ENCODE measurements around the gene SH3BP2.
"Not testable (repeated sequence)": the region's sequence is repeated elsewhere in the genome, so short reads cannot be mapped to it uniquely, and the experiment has no call there.

Gene SH3BP2

DNA sequence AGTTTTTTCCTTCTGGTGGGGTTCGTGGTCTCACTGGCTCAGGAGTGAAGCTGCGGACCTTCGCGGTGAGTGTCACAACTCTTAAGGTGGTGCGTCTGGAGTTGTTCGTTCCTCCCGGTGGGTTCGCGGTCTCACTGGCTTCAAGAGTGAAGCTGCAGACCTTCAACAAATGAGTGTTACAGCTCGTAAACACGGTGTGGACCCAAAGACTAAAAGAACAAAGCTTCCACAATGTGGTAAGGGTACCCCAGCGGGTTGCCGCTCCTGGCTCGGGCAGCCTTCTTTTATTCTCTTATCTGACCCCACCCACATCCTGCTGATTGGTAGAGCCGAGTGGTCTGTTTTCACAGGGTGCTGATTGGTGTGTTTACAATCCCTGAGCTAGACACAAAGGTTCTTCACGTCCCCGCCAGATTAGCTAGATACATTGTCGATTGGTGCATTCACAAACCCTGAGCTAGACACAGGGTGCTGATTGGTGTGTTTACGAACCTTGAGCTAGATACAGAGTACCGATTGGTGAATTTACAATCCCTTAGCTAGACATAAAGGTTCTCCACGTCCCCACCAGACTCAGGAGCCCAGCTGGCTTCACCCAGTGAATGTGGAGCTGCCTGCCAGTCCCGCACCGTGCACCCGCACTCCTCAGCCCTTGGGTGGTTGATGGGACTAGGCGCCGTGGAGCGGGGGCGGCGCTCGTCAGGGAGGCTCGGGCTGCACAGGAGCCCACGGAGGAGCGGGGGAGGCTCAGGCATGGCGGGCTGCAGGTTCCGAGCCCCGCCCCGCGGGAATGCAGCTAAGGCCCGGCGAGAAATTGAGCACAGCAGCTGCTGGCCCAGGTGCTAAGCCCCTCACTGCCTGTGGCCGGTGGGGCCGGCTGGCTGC is 30.2 kb upstream of the SH3BP2 start:
- DNase-seq: not testable (repeated sequence)

DNA sequence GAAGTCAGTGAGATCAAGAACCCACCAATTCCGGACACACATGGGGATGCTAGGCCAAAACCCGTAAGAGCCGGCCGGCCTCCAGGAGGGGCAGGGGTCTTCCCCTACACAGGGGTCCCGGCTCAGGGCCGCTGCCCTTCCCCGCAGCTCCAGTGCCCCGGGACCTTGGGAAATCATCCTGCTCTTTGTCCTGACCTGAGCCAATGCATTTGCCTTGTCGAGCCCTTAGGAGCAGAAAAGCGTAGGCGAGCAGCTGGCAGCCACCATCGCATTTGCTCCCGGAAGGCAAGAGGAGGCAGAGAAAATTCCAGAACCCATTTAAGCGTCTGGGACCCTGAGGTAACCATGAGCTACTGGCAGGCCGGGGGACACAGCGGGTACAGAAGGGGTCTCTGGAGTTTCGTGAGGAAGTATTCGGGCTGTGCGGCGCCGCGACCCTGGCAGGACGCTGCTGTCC is 29.3 kb upstream of the SH3BP2 start:
- no peak for DNase-seq

DNA sequence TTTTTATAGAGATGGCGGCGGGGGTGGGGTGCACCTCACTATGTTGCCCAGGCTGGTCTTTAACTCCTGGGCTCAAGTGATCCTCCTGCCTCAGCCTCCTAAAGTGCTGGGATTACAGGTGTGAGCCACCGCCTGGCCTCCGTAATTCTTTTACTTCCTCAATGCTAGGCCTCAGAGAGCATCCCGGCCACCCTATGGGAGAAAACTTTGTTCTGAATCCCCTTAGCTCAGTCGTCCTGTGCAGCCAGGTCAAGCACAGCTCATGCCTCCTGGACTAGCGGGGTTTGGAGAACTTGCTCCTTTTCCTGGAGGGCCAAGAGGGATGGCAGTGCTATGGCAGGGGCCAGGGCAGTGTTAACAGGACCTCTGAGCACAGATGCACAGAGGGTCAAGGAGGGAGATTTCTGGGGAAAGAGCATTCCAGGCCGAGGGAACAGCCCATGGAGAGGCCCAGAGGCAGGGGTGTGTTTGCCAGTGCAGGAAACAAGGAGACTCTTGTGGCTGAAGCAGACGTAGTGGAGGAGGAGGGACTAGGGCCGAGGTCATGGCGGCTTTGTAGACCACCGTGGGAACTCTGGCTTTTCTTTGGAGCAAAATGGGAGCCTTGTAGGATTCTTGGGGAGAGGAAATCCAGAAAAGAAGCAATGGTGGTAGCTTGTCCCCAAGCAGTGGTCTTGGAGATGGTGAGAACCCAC is 26.9 kb upstream of the SH3BP2 start:
- no peak for DNase-seq

DNA sequence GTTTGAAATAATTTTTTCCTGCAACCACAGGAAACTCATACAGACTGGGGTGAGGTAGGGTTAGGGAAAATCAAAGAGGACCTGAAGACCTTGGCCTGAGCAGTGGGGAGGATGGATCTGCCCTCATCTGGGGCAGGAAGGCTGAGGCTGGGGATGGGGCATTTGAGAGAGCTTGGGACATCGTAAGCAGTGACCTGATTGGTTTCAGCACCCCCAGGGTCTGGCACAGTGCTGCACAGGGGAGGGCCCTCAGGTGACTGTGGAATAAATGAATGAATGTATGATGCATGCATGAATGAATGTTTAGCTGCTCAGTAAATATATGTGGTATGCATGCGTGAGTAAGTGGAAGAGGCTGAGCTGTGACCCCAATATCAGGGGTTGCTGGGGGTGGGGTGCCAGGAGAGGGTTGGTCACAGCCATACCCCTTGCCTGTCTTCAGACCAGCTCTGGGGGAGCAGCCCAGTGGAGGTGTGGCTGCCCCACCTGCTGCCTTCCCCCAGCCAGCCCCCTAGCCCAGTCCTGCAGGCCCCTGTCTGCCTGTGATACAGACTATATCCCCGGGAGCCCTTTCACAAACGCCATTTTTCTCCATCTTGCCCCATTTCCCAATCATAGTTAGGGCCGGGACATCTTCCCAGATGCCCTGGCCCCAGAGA is 25.7 kb upstream of the SH3BP2 start:
- DNase-seq: no peak

DNA sequence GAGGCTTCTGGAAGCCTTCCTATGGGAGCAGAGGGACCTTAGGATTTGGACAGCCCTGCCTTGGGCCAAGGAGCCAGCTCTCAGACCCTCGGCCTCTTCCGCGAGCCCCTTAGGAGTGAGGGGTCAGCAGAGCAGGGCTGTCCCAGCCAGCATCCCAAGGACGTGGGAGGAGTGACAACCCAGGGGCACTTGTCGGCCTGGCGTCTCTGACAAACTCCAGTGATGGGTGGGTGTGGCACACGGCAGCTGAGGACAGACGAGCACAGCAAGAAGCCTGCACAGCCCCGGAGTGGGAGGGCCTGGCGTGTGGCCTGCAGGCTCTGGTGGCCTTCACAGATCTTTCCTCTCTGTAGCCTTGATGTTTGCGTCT is 25.2 kb upstream of the SH3BP2 start:
- no peak for DNase-seq

DNA sequence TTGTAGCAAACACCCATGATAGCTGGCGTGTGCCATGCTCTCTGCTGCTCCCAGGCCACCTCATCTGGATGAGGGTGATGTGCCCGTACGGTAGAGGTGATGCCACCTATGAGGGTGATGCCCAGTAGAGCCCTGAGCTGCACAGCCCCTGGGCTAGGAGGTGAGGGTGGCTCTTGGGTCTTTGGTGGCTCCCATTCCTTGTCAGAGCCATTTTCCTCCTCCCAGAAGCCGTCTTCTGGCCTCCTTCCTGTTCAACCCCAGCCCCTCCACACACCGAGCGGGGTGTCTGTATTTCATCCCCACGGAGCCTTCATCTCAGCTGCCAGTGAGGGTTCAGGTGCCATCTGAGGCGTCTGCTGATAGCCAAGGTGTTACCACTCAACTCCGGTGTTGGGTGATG is 24.8 kb upstream of the SH3BP2 start:
- DNase-seq: no peak

DNA sequence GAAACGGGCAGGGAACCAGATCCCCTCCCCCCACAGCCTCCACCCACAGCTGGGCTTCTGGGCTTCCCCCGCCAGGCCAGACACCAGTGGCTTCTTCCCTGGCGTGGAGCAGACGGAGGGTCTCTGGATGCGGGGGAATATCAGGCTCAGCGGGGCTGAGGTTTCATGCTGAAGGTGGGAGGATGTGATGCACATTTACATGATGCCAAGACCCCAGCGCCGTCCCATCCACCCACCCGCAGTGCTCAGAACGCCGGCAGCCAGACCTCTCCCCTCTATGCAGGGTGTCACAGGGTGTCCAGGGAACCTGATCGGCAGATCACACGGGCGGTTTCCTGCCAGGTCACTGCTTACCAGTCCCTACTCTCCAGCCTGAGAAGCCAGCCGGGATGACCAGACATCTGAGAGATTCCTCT is 24.0 kb upstream of the SH3BP2 start:
- DNase-seq: no peak

DNA sequence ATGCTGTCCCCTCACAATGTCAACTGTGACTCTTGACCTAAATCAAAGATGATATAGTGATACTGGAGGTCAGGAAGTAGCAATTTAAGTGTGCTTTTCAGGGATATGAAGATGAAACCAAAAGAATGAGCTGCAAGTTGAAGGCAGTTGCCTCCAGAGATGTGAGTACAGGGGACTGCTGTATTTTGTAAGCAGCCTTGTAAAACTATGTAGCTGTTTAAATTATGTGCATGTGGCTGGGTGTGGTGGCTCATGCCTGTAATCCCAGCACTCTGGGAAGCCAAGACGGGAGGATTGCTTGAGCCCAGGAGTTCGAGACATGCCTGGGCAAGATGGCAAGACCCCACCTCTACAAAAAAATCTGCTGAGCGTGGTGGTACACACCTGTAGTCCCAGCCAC is 21.6 kb upstream of the SH3BP2 start:
- no peak for DNase-seq

DNA sequence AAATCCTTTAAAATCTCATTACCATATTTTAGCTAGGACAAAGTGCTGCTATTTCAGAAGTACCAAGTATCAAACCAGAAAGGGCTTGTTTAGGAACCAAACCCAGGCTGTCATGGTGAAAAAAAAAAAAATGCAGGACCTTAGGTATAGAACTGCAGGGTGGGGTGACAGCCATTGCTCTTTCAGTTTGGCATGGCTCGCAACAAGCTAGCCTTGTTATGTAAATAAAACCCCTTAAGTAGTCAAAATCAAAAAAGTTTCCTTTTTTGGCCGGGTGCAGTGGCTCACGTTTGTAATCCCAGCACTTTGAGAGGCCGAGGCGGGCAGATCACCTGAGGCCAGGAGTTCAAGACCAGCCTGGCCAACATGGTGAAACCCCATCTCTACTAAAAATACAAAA is 12.2 kb upstream of the SH3BP2 start:
- DNase-seq: not testable (repeated sequence)

DNA sequence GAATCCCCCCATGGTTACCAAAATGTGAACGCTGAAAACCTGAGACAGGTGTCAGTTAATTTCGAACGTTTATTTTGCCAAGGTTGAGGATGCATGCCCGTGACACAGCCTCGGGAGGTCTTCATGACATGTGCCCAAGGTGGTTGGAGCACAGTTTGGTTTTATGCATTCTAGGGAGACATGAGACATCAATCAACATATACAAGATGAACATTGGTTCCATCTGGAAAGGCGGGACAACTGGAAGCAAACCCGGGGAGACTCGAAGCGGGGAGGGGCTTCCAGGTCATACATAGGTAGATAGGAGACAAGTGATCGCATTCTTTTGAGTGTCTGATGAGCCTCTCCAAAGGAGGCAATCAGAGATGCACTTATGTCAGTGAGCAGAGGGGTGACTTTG is 11.0 kb upstream of the SH3BP2 start:
- DNase-seq: no peak

DNA sequence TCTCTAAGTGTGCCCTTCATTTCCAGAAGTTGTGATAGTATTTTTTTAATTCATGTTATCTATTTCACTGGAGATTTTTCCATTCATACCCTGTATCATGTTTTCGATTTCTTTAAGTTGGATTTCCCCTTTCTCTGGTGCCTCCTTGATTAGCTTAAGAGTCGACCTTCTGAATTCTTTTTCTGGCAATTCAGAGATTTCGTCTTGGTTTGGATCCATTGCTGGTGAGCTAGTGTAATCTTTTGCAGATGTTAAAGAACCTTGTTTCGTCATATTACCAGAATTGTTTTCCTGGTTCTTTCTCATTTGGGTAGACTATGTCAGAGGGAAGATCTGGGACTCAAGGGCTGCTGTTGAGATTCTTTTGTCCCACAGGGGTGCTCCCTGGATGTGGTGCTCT is 9.1 kb upstream of the SH3BP2 start:
- no peak for DNase-seq

DNA sequence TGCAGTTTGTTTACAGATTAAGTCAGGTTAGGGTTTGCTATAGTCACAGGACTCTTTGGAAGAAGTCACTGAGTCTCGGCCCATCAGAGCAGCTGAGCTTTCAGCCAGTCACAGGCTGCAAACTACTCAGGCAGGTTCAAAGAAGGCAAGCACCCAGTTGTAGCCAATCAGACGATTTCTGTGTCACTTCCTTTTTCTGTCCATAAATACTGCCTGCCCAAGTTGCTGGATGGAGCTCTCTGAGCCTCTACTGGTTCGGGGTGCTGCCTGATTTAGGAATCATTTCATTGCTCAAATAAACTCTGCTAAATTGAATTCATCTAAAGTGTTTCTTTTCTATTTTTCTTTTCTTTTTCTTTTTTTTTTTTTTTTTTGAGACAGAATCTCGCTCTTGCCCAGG is 7.3 kb upstream of the SH3BP2 start:
- peak; percentile 30 for DNase-seq

DNA sequence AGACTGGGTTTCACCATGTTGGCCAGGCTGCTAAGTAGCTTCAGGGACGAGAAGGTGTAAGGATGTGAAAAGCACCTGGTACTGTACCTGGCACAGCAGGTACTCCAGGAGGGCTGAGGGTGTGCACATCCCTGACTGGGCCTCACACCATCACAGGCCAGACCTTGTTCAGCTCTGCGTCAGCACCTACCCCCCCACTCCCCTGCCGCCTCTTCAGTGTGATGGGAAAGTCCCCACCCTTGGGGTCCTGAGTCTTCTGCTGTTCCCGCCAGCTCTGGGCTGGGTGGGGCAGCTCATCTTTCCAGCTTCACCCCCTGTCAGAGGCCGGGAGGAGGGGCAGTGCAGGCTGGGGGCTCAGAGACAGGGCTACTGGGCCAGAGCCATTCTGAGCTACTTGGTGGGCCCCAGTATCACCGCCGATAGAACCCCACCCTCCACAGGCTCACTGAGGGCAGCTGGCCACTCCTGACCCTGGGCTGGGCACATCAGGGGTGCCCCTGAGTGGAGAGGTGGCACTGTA is 6.7 kb upstream of the SH3BP2 start:
- no peak for DNase-seq

DNA sequence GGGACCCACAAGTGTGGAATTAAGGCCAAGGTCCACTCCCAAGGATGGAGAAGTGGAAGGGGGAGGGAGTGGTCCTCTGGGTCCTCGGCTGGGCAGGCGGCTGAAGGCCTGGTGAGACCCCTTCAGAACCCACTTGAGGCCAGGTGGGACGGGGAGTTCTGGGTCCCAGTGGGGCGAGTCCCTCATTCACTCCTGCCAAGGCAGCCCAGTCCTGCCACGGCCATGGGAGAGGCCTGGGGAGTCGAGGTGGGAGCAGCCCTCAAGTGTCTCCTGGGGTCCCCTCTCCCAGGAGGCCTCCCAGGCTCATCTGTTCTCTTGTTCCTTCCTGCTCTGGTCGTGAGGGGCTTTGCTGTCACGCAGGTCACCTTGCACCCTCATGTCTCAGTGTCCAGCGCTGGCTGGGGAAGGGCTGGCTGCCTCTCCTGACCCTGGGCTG is 6.1 kb upstream of the SH3BP2 start:
- DNase-seq: no peak

DNA sequence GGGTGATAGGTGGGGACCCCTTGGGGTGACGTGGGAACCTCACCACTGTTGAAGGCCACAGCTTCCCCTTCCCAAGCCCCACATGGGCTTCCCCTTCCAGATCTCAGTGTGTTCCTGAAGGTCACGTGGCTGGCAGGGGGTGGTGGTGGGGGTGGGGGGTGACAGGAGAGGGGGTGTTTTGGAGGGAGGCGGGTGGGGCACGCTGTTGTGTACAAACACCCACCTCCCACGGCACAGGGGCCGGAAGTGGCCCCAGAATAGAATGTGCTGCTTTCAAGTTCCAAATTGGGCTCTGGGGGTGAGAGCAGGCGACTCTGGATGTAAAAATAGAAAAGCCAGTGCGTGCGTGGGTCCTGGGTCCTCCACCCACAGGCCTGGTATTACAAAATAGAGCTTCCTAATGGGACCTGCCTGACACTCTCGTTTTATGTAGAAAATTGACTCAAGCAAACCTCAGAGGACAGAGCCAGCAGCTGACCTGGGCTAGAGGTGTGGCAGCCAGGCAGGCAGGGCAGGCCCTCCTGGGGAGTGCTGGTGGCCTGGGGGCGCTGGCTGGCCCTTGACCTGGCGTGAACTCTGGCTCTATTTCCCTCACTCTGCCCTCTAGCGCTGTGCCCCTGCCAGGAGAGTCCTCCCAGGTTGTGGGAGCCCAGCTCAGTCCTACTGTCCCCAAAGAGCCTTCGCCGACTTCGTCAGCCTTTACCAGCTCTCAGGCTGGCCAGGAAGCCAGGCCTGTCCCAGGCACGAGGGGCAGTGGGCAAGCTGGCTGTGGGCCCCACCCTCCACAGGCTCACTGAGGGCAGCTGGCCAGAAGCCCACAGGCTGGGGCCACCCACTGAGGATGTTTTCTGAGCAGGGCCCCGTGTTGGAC is 5.4 kb upstream of the SH3BP2 start:
- no peak for DNase-seq

DNA sequence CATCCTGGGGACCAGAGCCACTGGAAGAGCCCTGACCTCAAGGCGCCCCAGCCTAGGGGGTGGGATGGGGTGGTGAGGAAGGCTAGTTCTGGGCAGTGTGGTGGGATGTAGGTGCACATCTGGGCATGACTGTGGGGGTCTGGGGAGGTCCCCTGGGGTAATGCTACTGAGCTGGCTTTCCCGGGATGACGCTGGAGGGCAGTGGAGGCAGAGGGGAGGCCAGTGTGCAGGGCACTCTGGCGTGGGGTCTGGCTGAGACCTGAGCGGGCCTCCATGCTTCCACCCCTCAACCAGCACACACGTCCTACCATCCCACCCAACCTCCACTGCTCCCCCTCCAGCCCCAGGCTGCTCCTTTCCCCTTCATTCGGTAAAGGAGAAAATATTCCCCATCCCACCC is 4.8 kb upstream of the SH3BP2 start:
- DNase-seq: no peak

DNA sequence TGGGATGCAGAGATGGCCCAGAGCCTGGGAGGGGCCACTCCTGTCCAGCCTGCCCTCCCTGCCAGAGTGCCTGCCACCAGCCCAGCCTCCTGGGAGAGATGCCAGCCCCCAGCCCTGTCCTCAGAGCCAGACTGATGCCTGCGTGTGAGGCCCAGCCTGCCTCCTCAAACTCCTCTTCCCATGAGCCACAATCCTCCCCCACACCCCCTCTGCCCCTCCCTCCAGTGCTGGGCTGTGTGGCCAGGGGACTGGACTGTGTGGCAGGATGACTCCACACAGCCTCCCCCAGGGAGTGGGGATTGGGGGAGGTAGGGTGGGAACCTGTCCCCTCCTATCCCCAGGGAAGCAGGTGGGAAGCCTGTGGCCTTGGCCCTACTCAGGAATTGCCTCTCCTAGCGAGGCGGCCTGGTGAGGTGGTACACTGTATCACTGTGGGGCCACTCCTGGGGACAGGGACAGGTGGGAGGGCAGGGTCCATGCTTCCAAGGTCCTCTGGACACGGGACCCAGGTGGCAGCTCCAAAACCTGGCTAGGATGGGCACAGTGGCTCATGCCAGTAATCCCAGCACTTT is 4.3 kb upstream of the SH3BP2 start:
- no peak for DNase-seq

DNA sequence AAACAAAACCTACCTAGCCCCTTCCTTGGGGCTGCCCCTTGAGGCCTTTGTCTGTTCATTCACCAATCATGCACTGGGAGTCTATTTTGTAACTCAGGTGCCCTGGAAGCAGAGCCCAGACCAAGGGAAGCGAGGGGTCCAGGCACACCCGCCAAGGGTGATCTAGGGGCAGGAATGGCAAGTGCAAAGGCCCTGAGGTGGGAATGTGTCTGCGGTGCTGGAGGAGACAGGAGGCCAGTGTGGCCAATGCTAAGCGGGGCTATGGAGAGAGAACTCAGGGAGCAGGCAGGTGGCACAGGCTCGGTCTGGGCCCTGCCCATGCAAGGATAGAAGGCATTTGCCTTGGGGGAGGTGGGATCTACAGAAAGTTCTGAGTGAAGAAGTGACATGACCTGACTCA is 3.5 kb upstream of the SH3BP2 start:
- DNase-seq: no peak

DNA sequence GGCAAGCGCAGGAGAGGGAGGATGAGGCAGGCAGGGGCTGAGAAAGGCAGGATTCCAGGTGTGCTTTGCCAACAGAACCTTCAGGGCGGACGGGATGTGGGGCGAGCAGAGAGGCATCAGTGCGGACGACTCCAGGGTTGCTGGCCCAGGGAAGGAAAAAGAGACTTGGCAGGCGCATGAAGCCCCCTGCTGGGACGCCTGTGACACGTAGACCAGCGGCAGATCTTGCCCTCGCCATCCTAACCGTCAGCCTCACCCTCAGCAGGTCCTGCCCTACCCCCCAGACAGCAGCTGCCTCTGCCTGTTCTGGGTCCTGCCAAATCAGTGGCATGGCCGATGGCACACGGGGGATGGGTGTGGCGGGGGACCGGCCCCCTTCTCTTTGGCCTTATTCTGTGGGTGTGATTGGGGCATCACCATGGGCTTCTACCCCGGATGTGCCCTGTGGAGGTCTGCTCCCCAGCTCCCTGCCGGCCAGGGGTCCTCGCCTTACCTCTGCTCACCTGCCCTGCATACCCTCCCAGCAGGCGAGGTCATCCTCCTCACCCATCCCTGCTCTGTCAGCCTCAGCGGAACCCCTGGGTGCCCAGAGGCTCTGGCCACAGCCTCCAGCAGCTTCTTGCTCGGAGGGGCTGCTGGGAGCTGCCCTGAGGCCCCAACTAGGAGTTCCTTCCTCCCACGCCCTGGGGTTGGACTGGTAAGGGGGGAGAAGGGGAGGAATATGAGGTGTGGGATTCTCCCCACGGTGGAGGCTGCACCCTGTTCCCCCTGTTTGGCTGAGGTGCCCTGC is 2.9 kb upstream of the SH3BP2 start:
- DNase-seq: no peak

DNA sequence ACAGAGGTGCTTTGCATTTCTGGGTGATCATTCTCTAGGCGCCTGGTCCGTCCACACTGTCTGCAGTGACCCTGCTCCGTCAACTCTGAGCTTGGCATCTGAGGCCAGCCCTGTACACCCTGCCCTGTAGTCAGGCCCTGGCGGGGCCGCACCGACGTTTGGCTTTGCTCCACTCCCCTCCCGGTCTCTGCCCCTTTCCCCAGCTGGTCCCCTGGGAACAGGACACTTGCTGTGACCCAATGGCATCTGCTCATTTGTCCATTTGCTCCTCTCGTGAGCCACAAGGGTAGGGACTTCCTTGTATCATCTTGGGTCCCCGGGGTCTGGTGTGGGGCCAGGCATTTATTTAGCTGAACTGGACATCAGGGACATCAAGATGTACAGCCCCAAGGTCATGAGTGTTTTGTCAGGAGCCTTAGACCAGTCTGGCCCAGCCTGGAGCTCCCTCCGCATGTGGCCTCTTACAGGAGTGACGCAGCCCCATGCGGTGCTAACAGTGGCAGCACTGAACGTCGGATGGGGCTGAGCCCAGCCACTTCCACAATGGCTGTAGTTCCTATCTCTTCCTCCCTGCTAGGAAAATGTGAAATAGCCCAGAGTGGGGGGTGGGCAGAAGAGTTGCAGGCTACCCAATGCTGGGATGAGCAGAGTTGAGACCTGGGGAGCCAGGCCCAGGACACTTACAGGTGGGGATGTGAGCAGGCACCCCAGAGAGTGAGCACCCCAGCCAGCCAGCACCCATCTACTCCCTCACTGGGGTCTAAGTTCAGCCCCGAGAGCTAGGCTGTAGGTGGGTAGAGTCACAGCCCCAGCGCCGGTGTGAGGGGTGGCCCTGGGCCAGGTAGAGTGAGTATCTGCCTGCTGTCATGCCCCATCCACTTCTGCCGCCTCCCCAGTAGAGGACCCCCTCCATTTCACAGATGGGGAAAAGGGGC is 2.0 kb upstream of the SH3BP2 start:
- DNase-seq: no peak

Data from hematopoietic multipotent progenitor cell treated with erythropoietin and hydrocortisone succinate and interleukin-3 and kit ligand, for 8 days (in vitro differentiated cells).